Type B pancreatic cell (in vitro differentiated cells): ENCODE results near the gene IPCEF1. TPM values are rescaled to one million over a fixed set of nuclear protein-coding genes. Genes with fewer than 3 reads are reported as not detected.
A peak's percentile ranks its signal among the peaks of the same experiment; 100 is the strongest.

Source experiments
- DNase-seq: peaks from one replicate; pipeline ENCODE4 v3.0.0; 2021; ENCODE audit warnings: mixed read lengths; ENCODE audit not compliant: unreplicated experiment; ENCODE audit errors: extremely low spot score
- H3K27ac Mint-ChIP-seq: 2 replicates; pipeline ENCODE4 v1.8.0; 2021; ENCODE audit warnings: mild to moderate bottlenecking, mixed read lengths
- H3K27me3 Mint-ChIP-seq: 2 replicates; pipeline ENCODE4 v1.8.0; 2021; ENCODE audit warnings: mixed read lengths
- H3K36me3 Mint-ChIP-seq: 2 replicates; pipeline ENCODE4 v1.8.0; 2021; ENCODE audit warnings: mixed read lengths
- H3K4me1 Mint-ChIP-seq: one replicate; pipeline ENCODE4 v1.8.0; 2021; ENCODE audit warnings: mixed read lengths; ENCODE audit not compliant: unreplicated experiment
- H3K4me3 Mint-ChIP-seq: 2 replicates; pipeline ENCODE4 v1.8.0; 2021; ENCODE audit warnings: mild to moderate bottlenecking, mixed read lengths
- H3K9me3 Mint-ChIP-seq: 2 replicates; pipeline ENCODE4 v1.8.0; 2021; ENCODE audit warnings: mixed read lengths
- long read RNA-seq: library from polyadenylated mRNA; unstranded; transcript quantifications from one replicate; pipeline ENCODE4 v2.0.0, GENCODE V29; 2020
- total RNA-seq: library from RNA; stranded (reverse); gene quantifications from 2 replicates; pipeline ENCODE4 v1.2.1, GENCODE V29; 2021; ENCODE audit warnings: low replicate concordance
- TF ChIP-seq, protein P1 (sequence below): fragments of 200-600 bp; sonication (generic); conservative IDR thresholded peaks from 2 replicates; pipeline ENCODE4 v1.5.0; 2021; ENCODE audit warnings: antibody characterized with exemption, mild to moderate bottlenecking

The IPCEF1 gene, protein sequence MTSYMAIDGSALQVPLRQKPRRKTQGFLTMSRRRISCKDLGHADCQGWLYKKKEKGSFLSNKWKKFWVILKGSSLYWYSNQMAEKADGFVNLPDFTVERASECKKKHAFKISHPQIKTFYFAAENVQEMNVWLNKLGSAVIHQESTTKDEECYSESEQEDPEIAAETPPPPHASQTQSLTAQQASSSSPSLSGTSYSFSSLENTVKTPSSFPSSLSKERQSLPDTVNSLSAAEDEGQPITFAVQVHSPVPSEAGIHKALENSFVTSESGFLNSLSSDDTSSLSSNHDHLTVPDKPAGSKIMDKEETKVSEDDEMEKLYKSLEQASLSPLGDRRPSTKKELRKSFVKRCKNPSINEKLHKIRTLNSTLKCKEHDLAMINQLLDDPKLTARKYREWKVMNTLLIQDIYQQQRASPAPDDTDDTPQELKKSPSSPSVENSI
- total RNA-seq: 0.40 and 1.0 TPM in 2 replicates
- long read RNA-seq, partial matches to known transcripts: 0 of 1 reads
- long read RNA-seq, other reads (novel, unspliced or antisense): 1 of 1 reads

- H3K27me3 Mint-ChIP-seq: no peaks in the 10 kb centered on the region
- TF ChIP-seq, protein P1, sequence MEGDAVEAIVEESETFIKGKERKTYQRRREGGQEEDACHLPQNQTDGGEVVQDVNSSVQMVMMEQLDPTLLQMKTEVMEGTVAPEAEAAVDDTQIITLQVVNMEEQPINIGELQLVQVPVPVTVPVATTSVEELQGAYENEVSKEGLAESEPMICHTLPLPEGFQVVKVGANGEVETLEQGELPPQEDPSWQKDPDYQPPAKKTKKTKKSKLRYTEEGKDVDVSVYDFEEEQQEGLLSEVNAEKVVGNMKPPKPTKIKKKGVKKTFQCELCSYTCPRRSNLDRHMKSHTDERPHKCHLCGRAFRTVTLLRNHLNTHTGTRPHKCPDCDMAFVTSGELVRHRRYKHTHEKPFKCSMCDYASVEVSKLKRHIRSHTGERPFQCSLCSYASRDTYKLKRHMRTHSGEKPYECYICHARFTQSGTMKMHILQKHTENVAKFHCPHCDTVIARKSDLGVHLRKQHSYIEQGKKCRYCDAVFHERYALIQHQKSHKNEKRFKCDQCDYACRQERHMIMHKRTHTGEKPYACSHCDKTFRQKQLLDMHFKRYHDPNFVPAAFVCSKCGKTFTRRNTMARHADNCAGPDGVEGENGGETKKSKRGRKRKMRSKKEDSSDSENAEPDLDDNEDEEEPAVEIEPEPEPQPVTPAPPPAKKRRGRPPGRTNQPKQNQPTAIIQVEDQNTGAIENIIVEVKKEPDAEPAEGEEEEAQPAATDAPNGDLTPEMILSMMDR: no peak
- H3K9me3 Mint-ChIP-seq: peaks cover 4% of the 10 kb centered on the region
- no peak for DNase-seq
- H3K36me3 Mint-ChIP-seq: no peaks in the 10 kb centered on the region
- H3K27ac Mint-ChIP-seq: no peak within 1 kb of the TSS
- peaks cover 11% of the 10 kb centered on the region for H3K4me1 Mint-ChIP-seq
- H3K4me3 Mint-ChIP-seq: no peak within 1 kb of the TSS
These were observed at the start of gene IPCEF1 for GRCh38 chr6:154356690-154357089. IPCEF1 (minus strand) TSS chr6:154356803; CDS start chr6:154265947, 90,856 bp downstream.

- TF ChIP-seq, protein P1: no peak
- no peak overlapping the region for H3K4me3 Mint-ChIP-seq
- H3K27me3 Mint-ChIP-seq: no peaks in the 10 kb centered on the region
- no peak overlapping the region for H3K27ac Mint-ChIP-seq
- H3K9me3 Mint-ChIP-seq: no peaks in the 10 kb centered on the region
- H3K36me3 Mint-ChIP-seq: peaks cover 42% of the 10 kb centered on the region
- peaks cover 19% of the 10 kb centered on the region for H3K4me1 Mint-ChIP-seq
- DNase-seq: no peak
These were observed 49.7 kb upstream of the IPCEF1 start for GRCh38 chr6:154406301-154406700.

GRCh38 chr6:154404791-154405400 is 48.3 kb upstream of the IPCEF1 start:
- H3K27me3 Mint-ChIP-seq: no peaks in the 10 kb centered on the region
- TF ChIP-seq, protein P1: no peak
- peaks cover 39% of the 10 kb centered on the region for H3K36me3 Mint-ChIP-seq
- no peak overlapping the region for H3K4me3 Mint-ChIP-seq
- no peaks in the 10 kb centered on the region for H3K9me3 Mint-ChIP-seq
- H3K27ac Mint-ChIP-seq: no peak overlapping the region
- DNase-seq: no peak
- peaks cover 8% of the 10 kb centered on the region for H3K4me1 Mint-ChIP-seq

DNA sequence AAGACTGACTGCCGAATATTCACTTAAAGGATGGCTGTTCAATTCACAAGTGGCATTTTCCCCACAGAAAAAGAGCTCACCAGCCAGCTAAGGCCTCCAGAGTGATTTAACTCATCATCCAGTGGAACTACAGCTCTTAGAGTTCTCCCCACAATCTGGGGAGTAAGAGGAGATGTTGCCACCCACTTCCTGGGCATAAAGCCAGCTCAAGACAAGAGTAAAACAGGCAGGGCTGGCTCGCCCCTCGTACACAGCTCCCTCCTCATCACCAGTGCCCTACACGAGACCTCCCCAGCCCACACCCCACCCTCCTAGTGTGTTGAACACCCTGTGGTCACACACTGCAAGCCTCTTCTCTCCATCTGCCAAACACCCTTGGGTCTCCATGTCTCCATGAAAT is 47.2 kb upstream of the IPCEF1 start:
- Mint-ChIP-seq H3K4me1 (peaks cover 8% of the 10 kb centered on the region), H3K9me3 (no peaks in the 10 kb centered on the region), H3K4me3 (no peak overlapping the region), H3K27me3 (no peaks in the 10 kb centered on the region), H3K36me3 (peaks cover 38% of the 10 kb centered on the region), H3K27ac (no peak overlapping the region)
- TF ChIP-seq, protein P1: no peak
- DNase-seq: no peak

DNA sequence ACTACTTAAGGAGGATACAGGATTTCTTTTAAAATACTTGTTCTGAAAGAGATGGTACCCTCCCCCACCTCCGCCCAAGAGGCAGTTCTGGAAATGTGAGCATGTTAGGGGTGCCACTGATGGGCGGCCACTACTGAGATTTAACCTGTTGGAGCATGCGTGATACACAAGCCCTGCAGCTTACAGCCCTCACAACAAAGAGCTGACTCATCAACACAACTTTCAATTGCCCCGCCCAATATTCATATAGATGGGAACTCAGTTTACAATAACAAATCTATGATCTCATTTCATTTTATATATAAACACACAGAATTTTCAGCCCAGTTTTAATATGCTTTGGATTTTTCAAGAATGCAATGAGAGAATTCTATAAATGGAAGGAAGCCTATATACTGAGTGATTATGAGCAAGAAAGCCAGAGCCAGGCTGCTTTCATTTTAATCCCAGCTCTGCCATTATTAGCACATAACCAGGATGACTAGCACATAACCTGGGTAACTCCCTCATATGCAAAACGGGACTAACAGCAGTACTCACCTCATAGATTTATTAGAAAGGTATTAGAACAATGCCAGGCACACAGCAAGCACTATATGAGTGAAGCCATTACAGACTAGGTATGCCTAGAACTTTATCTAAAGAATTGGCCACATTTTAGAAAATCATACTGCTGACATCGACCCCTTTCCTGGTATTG is 45.6 kb upstream of the IPCEF1 start:
- Mint-ChIP-seq H3K4me1 (peaks cover 8% of the 10 kb centered on the region), H3K4me3 (no peak overlapping the region), H3K9me3 (no peaks in the 10 kb centered on the region), H3K27ac (peak overlapping the region; percentile 17), H3K36me3 (peaks cover 43% of the 10 kb centered on the region), H3K27me3 (no peaks in the 10 kb centered on the region)
- TF ChIP-seq, protein P1: no peak
- DNase-seq: no peak
